ENCODE results near the gene ZNF471. TPM values are rescaled to one million over a fixed set of nuclear protein-coding genes. Genes with fewer than 3 reads are reported as not detected.

The ZNF471 gene
- total RNA-seq, 1 donor from 2014 or later = 6.9 TPM

GRCh38 chr19:56537442-56537841 lies 29.8 kb downstream of the ZNF471 start:
- Histone ChIP-seq H3K4me3 (peak overlapping the region; percentile 83), H3K27ac (replicated peaks) (no peak overlapping the region), H3K36me3 (peaks cover 47% of the 10 kb centered on the region), H3K4me1 (peaks cover 25% of the 10 kb centered on the region), H3K9me3 (replicated peaks) (peaks cover 72% of the 10 kb centered on the region), H3K27me3 (ENCODE audit: low read depth) (no peaks in the 10 kb centered on the region)
- no peak for DNase-seq
- no peak for TF ChIP-seq CTCF (IDR thresholded peaks at IDR 0.05; ENCODE audit: borderline replicate concordance)
- intact Hi-C loops (cut with micrococcal nuclease) = no loop called here

- H3K27ac ChIP-seq (replicated peaks) = peak overlapping the region; percentile 98
- DNase-seq = peak; percentile 91
- peak overlapping the region; percentile 83 for H3K4me3 ChIP-seq
- peaks cover 25% of the 10 kb centered on the region for H3K4me1 ChIP-seq
- peak; percentile 23 for TF ChIP-seq CTCF (IDR thresholded peaks at IDR 0.05; ENCODE audit: borderline replicate concordance)
- intact Hi-C loops (cut with micrococcal nuclease) = no loop called here
- H3K36me3 ChIP-seq = peaks cover 51% of the 10 kb centered on the region
- no peaks in the 10 kb centered on the region for H3K27me3 ChIP-seq (ENCODE audit: low read depth)
- peaks cover 72% of the 10 kb centered on the region for H3K9me3 ChIP-seq (replicated peaks)
Observed at GRCh38 chr19:56538254-56538760, 30.7 kb downstream of the ZNF471 start.

- Histone ChIP-seq H3K9me3 (replicated peaks) (peaks cover 72% of the 10 kb centered on the region), H3K4me3 (peak within 1 kb of the TSS; percentile 83), H3K27ac (replicated peaks) (peak within 1 kb of the TSS; percentile 98), H3K27me3 (ENCODE audit: low read depth) (no peaks in the 10 kb centered on the region), H3K36me3 (peaks cover 56% of the 10 kb centered on the region), H3K4me1 (peaks cover 25% of the 10 kb centered on the region)
- TF ChIP-seq CTCF (IDR thresholded peaks at IDR 0.05; ENCODE audit: borderline replicate concordance) = no peak
- intact Hi-C loops (cut with micrococcal nuclease) = no loop called here
- peak; percentile 89 for DNase-seq
Observed at GRCh38 chr19:56538761-56539263, 31.2 kb downstream of the ZNF471 start, which contains the start of gene ZFP28. Gene ZFP28 (plus strand): TSS chr19:56538948. CDS start chr19:56539019, 71 bp downstream.

GRCh38 chr19:56543776-56544175 lies 36.1 kb downstream of the ZNF471 start:
- Histone ChIP-seq H3K9me3 (replicated peaks) (peaks cover 83% of the 10 kb centered on the region), H3K36me3 (peaks cover 88% of the 10 kb centered on the region), H3K4me3 (no peak overlapping the region), H3K4me1 (peaks cover 16% of the 10 kb centered on the region), H3K27me3 (ENCODE audit: low read depth) (no peaks in the 10 kb centered on the region), H3K27ac (replicated peaks) (no peak overlapping the region)
- no peak for TF ChIP-seq CTCF (IDR thresholded peaks at IDR 0.05; ENCODE audit: borderline replicate concordance)
- intact Hi-C loops (cut with micrococcal nuclease) = no loop called here
- no peak for DNase-seq

GRCh38 chr19:56547535-56547934 lies 39.9 kb downstream of the ZNF471 start:
- no peak overlapping the region for H3K27ac ChIP-seq (replicated peaks)
- H3K9me3 ChIP-seq (replicated peaks) = peaks cover 100% of the 10 kb centered on the region
- no peaks in the 10 kb centered on the region for H3K27me3 ChIP-seq (ENCODE audit: low read depth)
- no peaks in the 10 kb centered on the region for H3K4me1 ChIP-seq
- DNase-seq = no peak
- no peak overlapping the region for H3K4me3 ChIP-seq
- H3K36me3 ChIP-seq = peaks cover 98% of the 10 kb centered on the region
- no peak for TF ChIP-seq CTCF (IDR thresholded peaks at IDR 0.05; ENCODE audit: borderline replicate concordance)
- intact Hi-C loops (cut with micrococcal nuclease) = no loop called here

Data from left ventricle myocardium inferior (tissue), 1 donor.